CMK (cell line): ENCODE results near the gene NUDT1.

Experiments
- DNase-seq: peaks from one replicate; pipeline ENCODE4 v3.0.0-alpha.2; 2010; ENCODE audit warnings: low read depth

Gene NUDT1

GRCh38 chr7:2241580-2242540, at the start of gene NUDT1, which contains the start of gene MRM2:
NUDT1 (plus strand) TSS chr7:2242226; CDS start chr7:2244575, 2,349 bp downstream.
MRM2 (minus strand) TSS chr7:2242205; CDS start chr7:2242169, 36 bp downstream.
- peak; percentile 59 for DNase-seq

- DNase-seq = no peak
Observed at GRCh38 chr7:2192831-2193534, 49.0 kb upstream of the NUDT1 start.

GRCh38 chr7:2193575-2194305, 48.3 kb upstream of the NUDT1 start:
- DNase-seq = no peak

- no peak for DNase-seq
Observed at GRCh38 chr7:2195400-2196246, 46.4 kb upstream of the NUDT1 start.

- DNase-seq = no peak
Observed at GRCh38 chr7:2196381-2197378, 45.3 kb upstream of the NUDT1 start.

GRCh38 chr7:2197436-2198155, 44.4 kb upstream of the NUDT1 start:
- DNase-seq = no peak

- no peak for DNase-seq
Observed at GRCh38 chr7:2198206-2198605, 43.8 kb upstream of the NUDT1 start.

GRCh38 chr7:2198760-2199159, 43.3 kb upstream of the NUDT1 start:
- no peak for DNase-seq

GRCh38 chr7:2199528-2199927, 42.5 kb upstream of the NUDT1 start:
- no peak for DNase-seq

- DNase-seq = no peak
Observed at GRCh38 chr7:2199956-2200583, 42.0 kb upstream of the NUDT1 start.

GRCh38 chr7:2200584-2200980, 41.4 kb upstream of the NUDT1 start:
- no peak for DNase-seq

- no peak for DNase-seq
Observed at GRCh38 chr7:2201128-2201527, 40.9 kb upstream of the NUDT1 start.

- DNase-seq = no peak
Observed at GRCh38 chr7:2201686-2202360, 40.2 kb upstream of the NUDT1 start.

GRCh38 chr7:2202361-2202761, 39.7 kb upstream of the NUDT1 start:
- DNase-seq = no peak

GRCh38 chr7:2202901-2203765, 38.9 kb upstream of the NUDT1 start:
- DNase-seq = no peak

- DNase-seq = no peak
Observed at GRCh38 chr7:2203766-2204300, 38.2 kb upstream of the NUDT1 start.

- no peak for DNase-seq
Observed at GRCh38 chr7:2204446-2204845, 37.6 kb upstream of the NUDT1 start.
